ENCODE measurements around the gene MMD. TPM values are rescaled to one million over a fixed set of nuclear protein-coding genes. Genes with fewer than 3 reads are reported as not detected.

MMD gene
- total RNA-seq, 1 experiment from 2014 or later: 40.8 TPM

DNA sequence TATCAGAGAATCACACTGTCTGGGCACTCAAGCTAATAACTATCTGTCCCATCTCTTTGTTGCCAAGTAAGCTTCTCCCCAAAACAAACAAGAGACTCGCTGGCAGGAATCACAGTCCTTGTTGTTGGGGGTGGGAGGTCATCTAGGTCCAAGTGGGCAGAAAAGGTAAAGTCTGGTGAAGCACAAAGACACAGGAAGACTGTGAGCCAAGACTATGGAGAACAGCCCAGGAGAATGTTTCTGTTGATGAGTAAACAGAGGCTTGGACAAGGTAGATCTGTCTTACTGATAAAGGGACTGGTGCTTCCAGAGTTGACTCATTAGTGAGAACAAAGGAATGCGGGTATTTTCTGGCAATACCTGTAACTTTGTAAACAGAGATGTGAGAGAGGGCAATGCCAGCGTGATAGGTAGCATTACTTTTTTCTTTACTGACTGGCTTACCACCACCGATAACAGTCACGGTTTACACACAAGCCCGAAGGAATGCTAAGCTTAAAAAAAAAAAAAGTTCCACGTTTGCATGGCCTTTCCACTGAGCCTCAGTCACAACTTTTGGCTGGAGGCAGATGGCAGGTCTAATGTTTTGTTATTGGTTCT is 11.5 kb upstream of the MMD start:
- H3K36me3 Mint-ChIP-seq: peaks cover 4% of the 10 kb centered on the region; the same call in 1 of the 2 replicates
- no peak overlapping the region for H3K27ac Mint-ChIP-seq
- POLR2A ChIA-PET: no interaction called here
- no peak overlapping the region for H3K4me3 Mint-ChIP-seq
- TF ChIP-seq NFE2L1 (CRISPR knock-in tag; IDR thresholded peaks at IDR 0.05): no peak
- TF ChIP-seq, protein P1, sequence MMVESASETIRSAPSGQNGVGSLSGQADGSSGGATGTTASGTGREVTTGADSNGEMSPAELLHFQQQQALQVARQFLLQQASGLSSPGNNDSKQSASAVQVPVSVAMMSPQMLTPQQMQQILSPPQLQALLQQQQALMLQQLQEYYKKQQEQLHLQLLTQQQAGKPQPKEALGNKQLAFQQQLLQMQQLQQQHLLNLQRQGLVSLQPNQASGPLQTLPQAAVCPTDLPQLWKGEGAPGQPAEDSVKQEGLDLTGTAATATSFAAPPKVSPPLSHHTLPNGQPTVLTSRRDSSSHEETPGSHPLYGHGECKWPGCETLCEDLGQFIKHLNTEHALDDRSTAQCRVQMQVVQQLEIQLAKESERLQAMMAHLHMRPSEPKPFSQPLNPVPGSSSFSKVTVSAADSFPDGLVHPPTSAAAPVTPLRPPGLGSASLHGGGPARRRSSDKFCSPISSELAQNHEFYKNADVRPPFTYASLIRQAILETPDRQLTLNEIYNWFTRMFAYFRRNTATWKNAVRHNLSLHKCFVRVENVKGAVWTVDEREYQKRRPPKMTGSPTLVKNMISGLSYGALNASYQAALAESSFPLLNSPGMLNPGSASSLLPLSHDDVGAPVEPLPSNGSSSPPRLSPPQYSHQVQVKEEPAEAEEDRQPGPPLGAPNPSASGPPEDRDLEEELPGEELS (CRISPR knock-in tag; IDR thresholded peaks at IDR 0.05): no peak
- H3K4me1 Mint-ChIP-seq: peaks cover 28% of the 10 kb centered on the region
- H3K27me3 Mint-ChIP-seq (ENCODE audit: low read depth): no peaks in the 10 kb centered on the region
- CTCF ChIA-PET: no interaction called here
- DNase-seq (ENCODE audit: low spot score) (no peak), ATAC-seq (no peak; the same call in 1 of the 2 replicates)
- peaks cover 5% of the 10 kb centered on the region for H3K9me3 Mint-ChIP-seq

DNA sequence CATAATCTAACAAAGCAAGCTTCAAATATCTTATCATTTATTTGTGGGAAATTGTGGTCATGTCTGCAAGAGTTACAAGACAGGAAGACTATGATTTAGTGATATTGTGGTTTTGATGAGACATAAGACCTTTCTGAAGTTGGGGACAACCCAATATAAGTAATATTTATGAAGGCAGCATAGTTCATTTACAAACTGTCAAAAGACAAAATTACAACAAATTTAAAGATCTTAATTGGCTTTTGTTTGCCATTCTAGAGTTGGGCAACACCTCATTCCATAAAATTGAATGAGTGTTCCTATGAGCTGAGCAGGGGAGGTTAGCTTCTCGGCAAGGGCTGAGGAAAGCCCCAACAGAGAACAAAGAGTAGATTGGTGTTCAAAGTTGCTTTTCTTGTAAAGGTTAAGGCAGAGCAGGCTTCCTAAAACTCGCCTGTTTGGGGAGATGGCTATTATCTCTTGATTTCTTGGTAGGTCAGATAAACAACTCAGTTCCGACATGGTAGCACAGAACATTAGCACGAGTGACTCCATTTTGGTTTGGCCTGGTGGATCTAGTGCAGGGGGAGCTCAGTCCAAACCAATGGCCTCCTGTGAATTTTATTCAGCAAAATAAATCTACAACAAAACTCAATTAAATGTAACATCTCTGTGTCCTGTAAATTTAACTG is 10.9 kb upstream of the MMD start:
- H3K36me3 Mint-ChIP-seq: no peaks in the 10 kb centered on the region
- H3K27ac Mint-ChIP-seq: no peak overlapping the region
- ChIA-PET CTCF (no interaction called here), POLR2A (no interaction called here)
- ATAC-seq (no peak), DNase-seq (ENCODE audit: low spot score) (no peak)
- H3K9me3 Mint-ChIP-seq: no peaks in the 10 kb centered on the region
- no peak overlapping the region for H3K4me3 Mint-ChIP-seq
- H3K4me1 Mint-ChIP-seq: peaks cover 23% of the 10 kb centered on the region
- no peaks in the 10 kb centered on the region for H3K27me3 Mint-ChIP-seq (ENCODE audit: low read depth)
- TF ChIP-seq, protein P2, sequence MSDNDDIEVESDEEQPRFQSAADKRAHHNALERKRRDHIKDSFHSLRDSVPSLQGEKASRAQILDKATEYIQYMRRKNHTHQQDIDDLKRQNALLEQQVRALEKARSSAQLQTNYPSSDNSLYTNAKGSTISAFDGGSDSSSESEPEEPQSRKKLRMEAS (CRISPR knock-in tag; IDR thresholded peaks at IDR 0.05): no peak
- TF ChIP-seq, protein P3, sequence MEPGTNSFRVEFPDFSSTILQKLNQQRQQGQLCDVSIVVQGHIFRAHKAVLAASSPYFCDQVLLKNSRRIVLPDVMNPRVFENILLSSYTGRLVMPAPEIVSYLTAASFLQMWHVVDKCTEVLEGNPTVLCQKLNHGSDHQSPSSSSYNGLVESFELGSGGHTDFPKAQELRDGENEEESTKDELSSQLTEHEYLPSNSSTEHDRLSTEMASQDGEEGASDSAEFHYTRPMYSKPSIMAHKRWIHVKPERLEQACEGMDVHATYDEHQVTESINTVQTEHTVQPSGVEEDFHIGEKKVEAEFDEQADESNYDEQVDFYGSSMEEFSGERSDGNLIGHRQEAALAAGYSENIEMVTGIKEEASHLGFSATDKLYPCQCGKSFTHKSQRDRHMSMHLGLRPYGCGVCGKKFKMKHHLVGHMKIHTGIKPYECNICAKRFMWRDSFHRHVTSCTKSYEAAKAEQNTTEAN (CRISPR knock-in tag; IDR thresholded peaks at IDR 0.05): no peak
- TF ChIP-seq, protein P4, sequence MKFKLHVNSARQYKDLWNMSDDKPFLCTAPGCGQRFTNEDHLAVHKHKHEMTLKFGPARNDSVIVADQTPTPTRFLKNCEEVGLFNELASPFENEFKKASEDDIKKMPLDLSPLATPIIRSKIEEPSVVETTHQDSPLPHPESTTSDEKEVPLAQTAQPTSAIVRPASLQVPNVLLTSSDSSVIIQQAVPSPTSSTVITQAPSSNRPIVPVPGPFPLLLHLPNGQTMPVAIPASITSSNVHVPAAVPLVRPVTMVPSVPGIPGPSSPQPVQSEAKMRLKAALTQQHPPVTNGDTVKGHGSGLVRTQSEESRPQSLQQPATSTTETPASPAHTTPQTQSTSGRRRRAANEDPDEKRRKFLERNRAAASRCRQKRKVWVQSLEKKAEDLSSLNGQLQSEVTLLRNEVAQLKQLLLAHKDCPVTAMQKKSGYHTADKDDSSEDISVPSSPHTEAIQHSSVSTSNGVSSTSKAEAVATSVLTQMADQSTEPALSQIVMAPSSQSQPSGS (CRISPR knock-in tag; IDR thresholded peaks at IDR 0.05; ENCODE audit: borderline replicate concordance, low read depth): no peak
- TF ChIP-seq, protein P5, sequence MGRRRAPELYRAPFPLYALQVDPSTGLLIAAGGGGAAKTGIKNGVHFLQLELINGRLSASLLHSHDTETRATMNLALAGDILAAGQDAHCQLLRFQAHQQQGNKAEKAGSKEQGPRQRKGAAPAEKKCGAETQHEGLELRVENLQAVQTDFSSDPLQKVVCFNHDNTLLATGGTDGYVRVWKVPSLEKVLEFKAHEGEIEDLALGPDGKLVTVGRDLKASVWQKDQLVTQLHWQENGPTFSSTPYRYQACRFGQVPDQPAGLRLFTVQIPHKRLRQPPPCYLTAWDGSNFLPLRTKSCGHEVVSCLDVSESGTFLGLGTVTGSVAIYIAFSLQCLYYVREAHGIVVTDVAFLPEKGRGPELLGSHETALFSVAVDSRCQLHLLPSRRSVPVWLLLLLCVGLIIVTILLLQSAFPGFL (CRISPR knock-in tag; IDR thresholded peaks at IDR 0.05; ENCODE audit: borderline replicate concordance): no peak
- TF ChIP-seq, protein P6, sequence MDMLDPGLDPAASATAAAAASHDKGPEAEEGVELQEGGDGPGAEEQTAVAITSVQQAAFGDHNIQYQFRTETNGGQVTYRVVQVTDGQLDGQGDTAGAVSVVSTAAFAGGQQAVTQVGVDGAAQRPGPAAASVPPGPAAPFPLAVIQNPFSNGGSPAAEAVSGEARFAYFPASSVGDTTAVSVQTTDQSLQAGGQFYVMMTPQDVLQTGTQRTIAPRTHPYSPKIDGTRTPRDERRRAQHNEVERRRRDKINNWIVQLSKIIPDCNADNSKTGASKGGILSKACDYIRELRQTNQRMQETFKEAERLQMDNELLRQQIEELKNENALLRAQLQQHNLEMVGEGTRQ (CRISPR knock-in tag; IDR thresholded peaks at IDR 0.05): no peak
- TF ChIP-seq GRHL2 (CRISPR knock-in tag; IDR thresholded peaks at IDR 0.05; ENCODE audit: insufficient replicate concordance, severe bottlenecking) (no peak), IRF2 (CRISPR knock-in tag; IDR thresholded peaks at IDR 0.05; ENCODE audit: borderline replicate concordance, low read depth) (no peak), SOX15 (CRISPR knock-in tag; IDR thresholded peaks at IDR 0.05) (no peak), EMX1 (CRISPR knock-in tag; IDR thresholded peaks at IDR 0.05) (no peak), GTF2I (CRISPR knock-in tag; conservative IDR thresholded peaks at IDR 0.05) (no peak)
- TF ChIP-seq, protein P7, sequence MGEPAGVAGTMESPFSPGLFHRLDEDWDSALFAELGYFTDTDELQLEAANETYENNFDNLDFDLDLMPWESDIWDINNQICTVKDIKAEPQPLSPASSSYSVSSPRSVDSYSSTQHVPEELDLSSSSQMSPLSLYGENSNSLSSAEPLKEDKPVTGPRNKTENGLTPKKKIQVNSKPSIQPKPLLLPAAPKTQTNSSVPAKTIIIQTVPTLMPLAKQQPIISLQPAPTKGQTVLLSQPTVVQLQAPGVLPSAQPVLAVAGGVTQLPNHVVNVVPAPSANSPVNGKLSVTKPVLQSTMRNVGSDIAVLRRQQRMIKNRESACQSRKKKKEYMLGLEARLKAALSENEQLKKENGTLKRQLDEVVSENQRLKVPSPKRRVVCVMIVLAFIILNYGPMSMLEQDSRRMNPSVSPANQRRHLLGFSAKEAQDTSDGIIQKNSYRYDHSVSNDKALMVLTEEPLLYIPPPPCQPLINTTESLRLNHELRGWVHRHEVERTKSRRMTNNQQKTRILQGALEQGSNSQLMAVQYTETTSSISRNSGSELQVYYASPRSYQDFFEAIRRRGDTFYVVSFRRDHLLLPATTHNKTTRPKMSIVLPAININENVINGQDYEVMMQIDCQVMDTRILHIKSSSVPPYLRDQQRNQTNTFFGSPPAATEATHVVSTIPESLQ (CRISPR knock-in tag; IDR thresholded peaks at IDR 0.05): no peak
- TF ChIP-seq, protein P8, sequence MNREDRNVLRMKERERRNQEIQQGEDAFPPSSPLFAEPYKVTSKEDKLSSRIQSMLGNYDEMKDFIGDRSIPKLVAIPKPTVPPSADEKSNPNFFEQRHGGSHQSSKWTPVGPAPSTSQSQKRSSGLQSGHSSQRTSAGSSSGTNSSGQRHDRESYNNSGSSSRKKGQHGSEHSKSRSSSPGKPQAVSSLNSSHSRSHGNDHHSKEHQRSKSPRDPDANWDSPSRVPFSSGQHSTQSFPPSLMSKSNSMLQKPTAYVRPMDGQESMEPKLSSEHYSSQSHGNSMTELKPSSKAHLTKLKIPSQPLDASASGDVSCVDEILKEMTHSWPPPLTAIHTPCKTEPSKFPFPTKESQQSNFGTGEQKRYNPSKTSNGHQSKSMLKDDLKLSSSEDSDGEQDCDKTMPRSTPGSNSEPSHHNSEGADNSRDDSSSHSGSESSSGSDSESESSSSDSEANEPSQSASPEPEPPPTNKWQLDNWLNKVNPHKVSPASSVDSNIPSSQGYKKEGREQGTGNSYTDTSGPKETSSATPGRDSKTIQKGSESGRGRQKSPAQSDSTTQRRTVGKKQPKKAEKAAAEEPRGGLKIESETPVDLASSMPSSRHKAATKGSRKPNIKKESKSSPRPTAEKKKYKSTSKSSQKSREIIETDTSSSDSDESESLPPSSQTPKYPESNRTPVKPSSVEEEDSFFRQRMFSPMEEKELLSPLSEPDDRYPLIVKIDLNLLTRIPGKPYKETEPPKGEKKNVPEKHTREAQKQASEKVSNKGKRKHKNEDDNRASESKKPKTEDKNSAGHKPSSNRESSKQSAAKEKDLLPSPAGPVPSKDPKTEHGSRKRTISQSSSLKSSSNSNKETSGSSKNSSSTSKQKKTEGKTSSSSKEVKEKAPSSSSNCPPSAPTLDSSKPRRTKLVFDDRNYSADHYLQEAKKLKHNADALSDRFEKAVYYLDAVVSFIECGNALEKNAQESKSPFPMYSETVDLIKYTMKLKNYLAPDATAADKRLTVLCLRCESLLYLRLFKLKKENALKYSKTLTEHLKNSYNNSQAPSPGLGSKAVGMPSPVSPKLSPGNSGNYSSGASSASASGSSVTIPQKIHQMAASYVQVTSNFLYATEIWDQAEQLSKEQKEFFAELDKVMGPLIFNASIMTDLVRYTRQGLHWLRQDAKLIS (CRISPR knock-in tag; IDR thresholded peaks at IDR 0.05; ENCODE audit: borderline replicate concordance): no peak
